GM12878 (cell line): Measurements from ENCODE around the gene SLC25A26.

ENCODE experiments used
- BMI1 ChIP-seq: fragments of 450-650 bp; IDR thresholded peaks from 2 replicates; pipeline ENCODE4 v1.6.1; 2016; ENCODE audit warnings: mild to moderate bottlenecking, moderate library complexity, borderline replicate concordance
- HDAC2 ChIP-seq: fragments of 200-600 bp; sonication (generic); IDR thresholded peaks from 2 replicates; pipeline ENCODE4 v1.6.1; 2017
- NRF1 ChIP-seq: conservative IDR thresholded peaks from 2 replicates; pipeline ENCODE4 v1.6.1; 2011; ENCODE audit warnings: mild to moderate bottlenecking, low read depth, low read length, improper control_type of control experiment
- PML ChIP-seq: IDR thresholded peaks from 2 replicates; pipeline ENCODE4 v1.6.1; 2012; ENCODE audit warnings: low read length, inconsistent platforms
- POLR2A ChIP-seq: IDR thresholded peaks from 2 replicates; pipeline ENCODE4 v1.6.1; 2011; ENCODE audit warnings: low read depth, mild to moderate bottlenecking, low read length
- POLR2AphosphoS5 ChIP-seq: IDR thresholded peaks from 2 replicates; pipeline ENCODE4 v1.6.1; 2011; ENCODE audit warnings: mild to moderate bottlenecking, low read length, inconsistent platforms
- RELA ChIP-seq: fragments of 450-650 bp; IDR thresholded peaks from 2 replicates; pipeline ENCODE4 v1.8.0; 2014; ENCODE audit warnings: borderline replicate concordance; ENCODE audit not compliant: partially characterized antibody
- SMC3 ChIP-seq: IDR thresholded peaks from 2 replicates; pipeline ENCODE4 v1.6.1; 2011; ENCODE audit warnings: low read length, improper control_type of control experiment, borderline replicate concordance
- TCF7 ChIP-seq: IDR thresholded peaks from 2 replicates; pipeline ENCODE4 v1.6.1; 2014; ENCODE audit warnings: antibody characterized with exemption, borderline replicate concordance
- ZSCAN29 ChIP-seq: fragments of 450-650 bp; IDR thresholded peaks from 2 replicates; pipeline ENCODE4 v1.6.1; 2017; ENCODE audit warnings: mild to moderate bottlenecking, moderate library complexity
- TF ChIP-seq, protein P1 (sequence below): IDR thresholded peaks from 2 replicates; pipeline ENCODE4 v1.6.1; 2011; ENCODE audit warnings: low read depth, mild to moderate bottlenecking, low read length, moderate library complexity, borderline replicate concordance; ENCODE audit errors: extremely low read depth
- TF ChIP-seq, protein P2 (sequence below), 3 experiments: IDR thresholded peaks in 2 of 3; conservative IDR thresholded peaks in 1 of 3; 2 replicates each; pipeline ENCODE4 v1.5.1; 2011; ENCODE audit warnings: low read depth in 3 of 3, low read length in 3 of 3, mild to moderate bottlenecking in 3 of 3, control low read depth in 2 of 3, moderate library complexity in 2 of 3, inconsistent platforms in 1 of 3, mixed read lengths in 1 of 3; ENCODE audit not compliant: control insufficient read depth in 2 of 3, insufficient read depth in 1 of 3; ENCODE audit errors: extremely low read depth in 1 of 3
- TF ChIP-seq, protein P3 (sequence below): IDR thresholded peaks from 2 replicates; pipeline ENCODE4 v1.6.1; 2011; ENCODE audit warnings: low read depth, low read length, improper control_type of control experiment, borderline replicate concordance
- TF ChIP-seq, protein P4 (sequence below): fragments of 450-650 bp; IDR thresholded peaks from 2 replicates; pipeline ENCODE4 v1.6.1; 2017; ENCODE audit warnings: mild to moderate bottlenecking, low read depth, inconsistent platforms; ENCODE audit not compliant: poor library complexity, severe bottlenecking

DNA sequence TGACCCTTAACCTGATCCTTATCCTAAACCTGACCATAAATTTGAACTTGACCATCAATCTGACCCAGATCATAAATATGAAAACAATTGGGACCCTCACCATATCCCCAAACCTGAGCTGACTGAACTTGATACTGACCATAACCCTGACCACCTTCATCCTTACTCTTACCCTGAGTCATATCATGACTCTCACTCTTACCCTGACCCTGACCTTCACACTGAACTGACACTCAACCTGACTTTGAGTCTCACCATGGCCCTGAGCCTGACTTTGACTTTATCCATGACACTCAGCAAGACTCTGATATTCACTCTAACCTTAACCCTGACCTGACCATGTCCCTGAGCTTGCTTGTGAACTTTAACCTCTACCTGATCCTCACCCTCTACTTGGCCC, 34.3 kb upstream of the SLC25A26 start:
- no peak for TF ChIP-seq NRF1
- no peak for TF ChIP-seq HDAC2
- no peak for TF ChIP-seq POLR2A
- TF ChIP-seq, protein P1, sequence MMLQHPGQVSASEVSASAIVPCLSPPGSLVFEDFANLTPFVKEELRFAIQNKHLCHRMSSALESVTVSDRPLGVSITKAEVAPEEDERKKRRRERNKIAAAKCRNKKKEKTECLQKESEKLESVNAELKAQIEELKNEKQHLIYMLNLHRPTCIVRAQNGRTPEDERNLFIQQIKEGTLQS: no peak
- TF ChIP-seq, protein P2, sequence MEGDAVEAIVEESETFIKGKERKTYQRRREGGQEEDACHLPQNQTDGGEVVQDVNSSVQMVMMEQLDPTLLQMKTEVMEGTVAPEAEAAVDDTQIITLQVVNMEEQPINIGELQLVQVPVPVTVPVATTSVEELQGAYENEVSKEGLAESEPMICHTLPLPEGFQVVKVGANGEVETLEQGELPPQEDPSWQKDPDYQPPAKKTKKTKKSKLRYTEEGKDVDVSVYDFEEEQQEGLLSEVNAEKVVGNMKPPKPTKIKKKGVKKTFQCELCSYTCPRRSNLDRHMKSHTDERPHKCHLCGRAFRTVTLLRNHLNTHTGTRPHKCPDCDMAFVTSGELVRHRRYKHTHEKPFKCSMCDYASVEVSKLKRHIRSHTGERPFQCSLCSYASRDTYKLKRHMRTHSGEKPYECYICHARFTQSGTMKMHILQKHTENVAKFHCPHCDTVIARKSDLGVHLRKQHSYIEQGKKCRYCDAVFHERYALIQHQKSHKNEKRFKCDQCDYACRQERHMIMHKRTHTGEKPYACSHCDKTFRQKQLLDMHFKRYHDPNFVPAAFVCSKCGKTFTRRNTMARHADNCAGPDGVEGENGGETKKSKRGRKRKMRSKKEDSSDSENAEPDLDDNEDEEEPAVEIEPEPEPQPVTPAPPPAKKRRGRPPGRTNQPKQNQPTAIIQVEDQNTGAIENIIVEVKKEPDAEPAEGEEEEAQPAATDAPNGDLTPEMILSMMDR (IDR thresholded peaks at IDR 0.05 in 2 of 3, conservative IDR thresholded peaks at IDR 0.05 in 1 of 3; ENCODE audit: control insufficient read depth in 2 of 3, extremely low read depth in 1 of 3, insufficient read depth in 1 of 3, low read depth in 3 of 3, low read length in 3 of 3): no peak
- TF ChIP-seq RELA: no peak
- TF ChIP-seq TCF7: no peak
- TF ChIP-seq POLR2AphosphoS5: no peak
- no peak for TF ChIP-seq BMI1
- TF ChIP-seq, protein P3, sequence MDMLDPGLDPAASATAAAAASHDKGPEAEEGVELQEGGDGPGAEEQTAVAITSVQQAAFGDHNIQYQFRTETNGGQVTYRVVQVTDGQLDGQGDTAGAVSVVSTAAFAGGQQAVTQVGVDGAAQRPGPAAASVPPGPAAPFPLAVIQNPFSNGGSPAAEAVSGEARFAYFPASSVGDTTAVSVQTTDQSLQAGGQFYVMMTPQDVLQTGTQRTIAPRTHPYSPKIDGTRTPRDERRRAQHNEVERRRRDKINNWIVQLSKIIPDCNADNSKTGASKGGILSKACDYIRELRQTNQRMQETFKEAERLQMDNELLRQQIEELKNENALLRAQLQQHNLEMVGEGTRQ: no peak
- TF ChIP-seq PML: no peak
- TF ChIP-seq SMC3: no peak
- TF ChIP-seq, protein P4, sequence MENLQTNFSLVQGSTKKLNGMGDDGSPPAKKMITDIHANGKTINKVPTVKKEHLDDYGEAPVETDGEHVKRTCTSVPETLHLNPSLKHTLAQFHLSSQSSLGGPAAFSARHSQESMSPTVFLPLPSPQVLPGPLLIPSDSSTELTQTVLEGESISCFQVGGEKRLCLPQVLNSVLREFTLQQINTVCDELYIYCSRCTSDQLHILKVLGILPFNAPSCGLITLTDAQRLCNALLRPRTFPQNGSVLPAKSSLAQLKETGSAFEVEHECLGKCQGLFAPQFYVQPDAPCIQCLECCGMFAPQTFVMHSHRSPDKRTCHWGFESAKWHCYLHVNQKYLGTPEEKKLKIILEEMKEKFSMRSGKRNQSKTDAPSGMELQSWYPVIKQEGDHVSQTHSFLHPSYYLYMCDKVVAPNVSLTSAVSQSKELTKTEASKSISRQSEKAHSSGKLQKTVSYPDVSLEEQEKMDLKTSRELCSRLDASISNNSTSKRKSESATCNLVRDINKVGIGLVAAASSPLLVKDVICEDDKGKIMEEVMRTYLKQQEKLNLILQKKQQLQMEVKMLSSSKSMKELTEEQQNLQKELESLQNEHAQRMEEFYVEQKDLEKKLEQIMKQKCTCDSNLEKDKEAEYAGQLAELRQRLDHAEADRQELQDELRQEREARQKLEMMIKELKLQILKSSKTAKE: no peak
- TF ChIP-seq ZSCAN29: no peak
